H9 (cell line): ENCODE results near the gene NPFF. TPM values are rescaled to one million over a fixed set of nuclear protein-coding genes. Genes with fewer than 3 reads are reported as not detected.

ENCODE experiments used
- DNase-seq: peaks from one replicate; pipeline ENCODE4 v3.0.0-alpha.2; 2017
- H2AFZ ChIP-seq: one replicate; pipeline ENCODE4 v1.6.1; 2013; ENCODE audit warnings: mild to moderate bottlenecking, low read length, control low read depth, moderate library complexity
- H2AK5ac ChIP-seq: 2 replicates; pipeline ENCODE4 v1.6.1; 2013; ENCODE audit warnings: low read length, control low read depth, mixed read lengths; ENCODE audit not compliant: insufficient read length
- H2BK120ac ChIP-seq: one replicate; pipeline ENCODE4 v1.6.1; 2013; ENCODE audit warnings: low read depth, mild to moderate bottlenecking, low read length, control low read depth, inconsistent platforms; ENCODE audit not compliant: poor library complexity, severe bottlenecking
- H2BK12ac ChIP-seq: 2 replicates; pipeline ENCODE4 v1.6.1; 2013; ENCODE audit warnings: low read length, control low read depth, mixed read lengths, low read depth; ENCODE audit not compliant: insufficient read length
- H2BK15ac ChIP-seq: 2 replicates; pipeline ENCODE4 v1.6.1; 2013; ENCODE audit warnings: low read depth, low read length, control low read depth
- H2BK20ac ChIP-seq: one replicate; pipeline ENCODE4 v1.6.1; 2013; ENCODE audit warnings: low read depth, mild to moderate bottlenecking, low read length, control low read depth, inconsistent platforms; ENCODE audit not compliant: poor library complexity, severe bottlenecking
- H2BK5ac ChIP-seq: 2 replicates; pipeline ENCODE4 v1.6.1; 2013; ENCODE audit warnings: low read length, control low read depth, mixed read lengths; ENCODE audit not compliant: insufficient read length
- H3K14ac ChIP-seq: 2 replicates; pipeline ENCODE4 v1.6.1; 2013; ENCODE audit warnings: low read length, control low read depth; ENCODE audit not compliant: insufficient read depth
- H3K18ac ChIP-seq: 2 replicates; pipeline ENCODE4 v1.6.1; 2013; ENCODE audit warnings: low read depth, mild to moderate bottlenecking, mixed read lengths, low read length, control low read depth; ENCODE audit not compliant: insufficient read length
- H3K23ac ChIP-seq: 2 replicates; pipeline ENCODE4 v1.6.1; 2013; ENCODE audit warnings: low read length, control low read depth, mixed read lengths, low read depth; ENCODE audit not compliant: insufficient read length
- H3K23me2 ChIP-seq: 2 replicates; pipeline ENCODE4 v1.6.1; 2013; ENCODE audit warnings: low read depth, mild to moderate bottlenecking, mixed read lengths, low read length, control low read depth; ENCODE audit not compliant: insufficient read length, poor library complexity, severe bottlenecking
- H3K27ac ChIP-seq: 2 replicates; pipeline ENCODE4 v1.5.1; 2013; ENCODE audit warnings: low read length, control low read depth, mixed read lengths, low read depth; ENCODE audit not compliant: insufficient read length
- H3K27me3 ChIP-seq: 2 replicates; pipeline ENCODE4 v1.6.1; 2013; ENCODE audit warnings: low read length, control low read depth, inconsistent platforms; ENCODE audit not compliant: insufficient read depth
- H3K4ac ChIP-seq: 2 replicates; pipeline ENCODE4 v1.6.1; 2013; ENCODE audit warnings: low read depth, mild to moderate bottlenecking, control low read depth, inconsistent platforms, low read length, moderate library complexity
- H3K4me1 ChIP-seq: 2 replicates; pipeline ENCODE4 v1.6.1; 2013; ENCODE audit warnings: low read length, control low read depth, inconsistent platforms; ENCODE audit not compliant: insufficient read depth
- H3K4me2 ChIP-seq: 2 replicates; pipeline ENCODE4 v1.6.1; 2013; ENCODE audit warnings: low read length, control low read depth, mixed read lengths; ENCODE audit not compliant: insufficient read length, insufficient read depth
- H3K56ac ChIP-seq: 2 replicates; pipeline ENCODE4 v1.6.1; 2013; ENCODE audit warnings: low read depth, mild to moderate bottlenecking, mixed read lengths, low read length, control low read depth; ENCODE audit not compliant: insufficient read length
- H3K79me1 ChIP-seq: 2 replicates; pipeline ENCODE4 v1.6.1; 2013; ENCODE audit warnings: low read depth, mild to moderate bottlenecking, moderate library complexity, low read length, control low read depth, inconsistent platforms; ENCODE audit not compliant: insufficient read depth, poor library complexity, severe bottlenecking
- H3K79me2 ChIP-seq: 2 replicates; pipeline ENCODE4 v1.6.1; 2013; ENCODE audit warnings: low read length, control low read depth, inconsistent platforms; ENCODE audit not compliant: insufficient read depth
- H3K9ac ChIP-seq: 2 replicates; pipeline ENCODE4 v1.6.1; 2013; ENCODE audit warnings: low read length, control low read depth, mixed read lengths; ENCODE audit not compliant: insufficient read length; ENCODE audit errors: extremely low read depth
- H3K9me3 ChIP-seq: one replicate; pipeline ENCODE4 v1.6.1; 2013; ENCODE audit warnings: low read depth, low read length, inconsistent platforms; ENCODE audit not compliant: control insufficient read depth
- H3T11ph ChIP-seq: one replicate; pipeline ENCODE4 v1.6.1; 2013; ENCODE audit warnings: mild to moderate bottlenecking, low read length, control low read depth, inconsistent platforms
- H4K20me1 ChIP-seq: one replicate; pipeline ENCODE4 v1.6.1; 2013; ENCODE audit not compliant: control insufficient read depth, insufficient read length, insufficient read depth
- H4K5ac ChIP-seq: 2 replicates; pipeline ENCODE4 v1.6.1; 2013; ENCODE audit warnings: low read depth, mild to moderate bottlenecking, mixed read lengths, low read length, control low read depth; ENCODE audit not compliant: insufficient read length
- H4K8ac ChIP-seq: replicated peaks from 2 replicates; pipeline ENCODE4 v1.6.1; 2013; ENCODE audit warnings: low read length, control low read depth, mixed read lengths, low read depth; ENCODE audit not compliant: insufficient read length
- H4K91ac ChIP-seq: 2 replicates; pipeline ENCODE4 v1.6.1; 2013; ENCODE audit warnings: low read depth, mild to moderate bottlenecking, moderate library complexity, mixed read lengths, low read length, control low read depth; ENCODE audit not compliant: insufficient read length
- H3K27ac Mint-ChIP-seq, 3 experiments: 2 replicates in 2 of 3; 3 replicates in 1 of 3; pipeline ENCODE4 v1.8.0; 2020 to 2021; ENCODE audit warnings: mixed read lengths in 3 of 3, mild to moderate bottlenecking in 1 of 3, moderate library complexity in 1 of 3
- H3K27me3 Mint-ChIP-seq: 2 replicates; pipeline ENCODE4 v1.8.0; 2021; ENCODE audit warnings: low read depth, mild to moderate bottlenecking, moderate library complexity, mixed read lengths
- H3K36me3 Mint-ChIP-seq, 3 experiments: 2 replicates in 2 of 3; 3 replicates in 1 of 3; pipeline ENCODE4 v1.8.0; 2020 to 2021; ENCODE audit warnings: low read depth in 3 of 3, mixed read lengths in 3 of 3; ENCODE audit not compliant: insufficient read depth in 1 of 3
- H3K4me1 Mint-ChIP-seq, 2 experiments: 2 replicates each; pipeline ENCODE4 v1.8.0; 2020; ENCODE audit warnings: mixed read lengths in 2 of 2
- H3K4me3 Mint-ChIP-seq, 2 experiments: 2 replicates in 1 of 2; 3 replicates in 1 of 2; pipeline ENCODE4 v1.8.0; 2020 to 2021; ENCODE audit warnings: mild to moderate bottlenecking in 2 of 2, mixed read lengths in 2 of 2, moderate library complexity in 1 of 2
- H3K9me3 Mint-ChIP-seq, 2 experiments: 2 replicates in 1 of 2; 3 replicates in 1 of 2; pipeline ENCODE4 v1.8.0; 2020; ENCODE audit warnings: mild to moderate bottlenecking in 2 of 2, mixed read lengths in 2 of 2, moderate library complexity in 1 of 2
- WGBS: extraction: QIAGEN DNeasy Blood & Tissue Kit; methylation state at CpG from one replicate; pipeline ENCODE4 v1.1.7; 2013; ENCODE audit warnings: missing lambda C conversion rate, low lambda C conversion rate, mixed read lengths; ENCODE audit not compliant: insufficient read length; ENCODE audit errors: extremely low coverage; 5-methylcytosine and 5-hydroxymethylcytosine counted together
- total RNA-seq: library from RNA; stranded (reverse); gene quantifications from 2 replicates; pipeline ENCODE4 v1.2.1, GENCODE V29; 2021
- TF ChIP-seq, protein P1 (sequence below): fragments of 200-600 bp; sonication (generic); conservative IDR thresholded peaks from 3 replicates; pipeline ENCODE4 v1.8.0; 2021; ENCODE audit warnings: antibody characterized with exemption, mild to moderate bottlenecking

Gene NPFF
- total RNA-seq, 1 experiment from 2014 or later: not detected

- H2AFZ ChIP-seq: no peak overlapping the region
- H2BK12ac ChIP-seq: no peak overlapping the region
- no CpG with 5 or more reads among the region's 4 CpGs for WGBS
- TF ChIP-seq, protein P1, sequence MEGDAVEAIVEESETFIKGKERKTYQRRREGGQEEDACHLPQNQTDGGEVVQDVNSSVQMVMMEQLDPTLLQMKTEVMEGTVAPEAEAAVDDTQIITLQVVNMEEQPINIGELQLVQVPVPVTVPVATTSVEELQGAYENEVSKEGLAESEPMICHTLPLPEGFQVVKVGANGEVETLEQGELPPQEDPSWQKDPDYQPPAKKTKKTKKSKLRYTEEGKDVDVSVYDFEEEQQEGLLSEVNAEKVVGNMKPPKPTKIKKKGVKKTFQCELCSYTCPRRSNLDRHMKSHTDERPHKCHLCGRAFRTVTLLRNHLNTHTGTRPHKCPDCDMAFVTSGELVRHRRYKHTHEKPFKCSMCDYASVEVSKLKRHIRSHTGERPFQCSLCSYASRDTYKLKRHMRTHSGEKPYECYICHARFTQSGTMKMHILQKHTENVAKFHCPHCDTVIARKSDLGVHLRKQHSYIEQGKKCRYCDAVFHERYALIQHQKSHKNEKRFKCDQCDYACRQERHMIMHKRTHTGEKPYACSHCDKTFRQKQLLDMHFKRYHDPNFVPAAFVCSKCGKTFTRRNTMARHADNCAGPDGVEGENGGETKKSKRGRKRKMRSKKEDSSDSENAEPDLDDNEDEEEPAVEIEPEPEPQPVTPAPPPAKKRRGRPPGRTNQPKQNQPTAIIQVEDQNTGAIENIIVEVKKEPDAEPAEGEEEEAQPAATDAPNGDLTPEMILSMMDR: no peak
- H3K14ac ChIP-seq: no peak overlapping the region
- no peak overlapping the region for H4K91ac ChIP-seq
- H3K27ac ChIP-seq: no peak overlapping the region
- no peak overlapping the region for H3K23ac ChIP-seq
- no peak overlapping the region for H2BK120ac ChIP-seq
- no peaks in the 10 kb centered on the region for H3K9me3 ChIP-seq
- H4K8ac ChIP-seq: no peak overlapping the region
- no peak overlapping the region for H3K18ac ChIP-seq
- no peak overlapping the region for H3K4me3 Mint-ChIP-seq
- peaks cover 12 to 43% (median 36%) of the 10 kb centered on the region in 3 experiments; a peak in 6 of 7 replicates for H3K36me3 Mint-ChIP-seq
- H3K4me2 ChIP-seq: no peak overlapping the region
- no peaks in the 10 kb centered on the region for H3K4me1 Mint-ChIP-seq
- no peak overlapping the region for H2BK5ac ChIP-seq
- no peaks in the 10 kb centered on the region for H3K4me1 ChIP-seq
- H3T11ph ChIP-seq: no peak overlapping the region
- H3K79me1 ChIP-seq: no peaks in the 10 kb centered on the region
- H3K27ac Mint-ChIP-seq: no peak overlapping the region
- no peak overlapping the region for H3K56ac ChIP-seq
- no peaks in the 10 kb centered on the region for H4K20me1 ChIP-seq
- H3K4ac ChIP-seq: no peak overlapping the region
- no peaks in the 10 kb centered on the region for H3K23me2 ChIP-seq
- H2AK5ac ChIP-seq: no peak overlapping the region
- no peak overlapping the region for H3K9ac ChIP-seq
- no peaks in the 10 kb centered on the region for H3K27me3 ChIP-seq
- DNase-seq: no peak
- no peaks in the 10 kb centered on the region for H3K79me2 ChIP-seq
- no peak overlapping the region for H4K5ac ChIP-seq
- no peak overlapping the region for H2BK15ac ChIP-seq
- no peaks in the 10 kb centered on the region for H3K9me3 Mint-ChIP-seq
- no peaks in the 10 kb centered on the region for H3K27me3 Mint-ChIP-seq
- H2BK20ac ChIP-seq: no peak overlapping the region
Observed at GRCh38 chr12:53530920-53531319, 23.6 kb upstream of the NPFF start.
